ENCODE data around the gene CARD14. TPM values are rescaled to one million over a fixed set of nuclear protein-coding genes. Genes with fewer than 3 reads are reported as not detected.

The CARD14 gene
- total RNA-seq, 1 donor from 2014 or later, result 0.30 TPM

- H3K27me3 Mint-ChIP-seq (ENCODE audit: low read depth), result no peaks in the 10 kb centered on the region
- H3K27ac Mint-ChIP-seq (ENCODE audit: unreplicated experiment), result no peak overlapping the region
Observed at GRCh38 chr17:80133626-80133970, 36.2 kb upstream of the CARD14 start.

DNA sequence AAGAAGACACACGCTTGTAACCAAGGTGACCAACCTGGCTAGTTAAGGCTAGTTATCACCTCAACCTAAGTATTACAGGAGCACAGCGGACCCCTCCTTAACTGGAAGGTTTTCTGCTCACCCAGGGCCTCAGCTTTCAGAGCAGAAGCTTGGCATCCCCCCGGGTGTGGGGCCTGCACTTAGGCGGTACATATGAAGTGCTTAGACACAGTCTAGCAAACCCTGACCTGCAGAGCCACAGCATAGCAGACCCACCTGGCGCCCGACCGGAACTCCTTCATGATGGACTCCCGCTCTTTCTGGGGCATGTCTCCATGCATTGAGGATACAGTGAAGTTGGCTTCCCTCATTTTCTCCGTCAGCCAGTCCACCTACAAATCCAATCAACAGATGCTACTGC lies 32.7 kb upstream of the CARD14 start:
- TF ChIP-seq, protein P1, sequence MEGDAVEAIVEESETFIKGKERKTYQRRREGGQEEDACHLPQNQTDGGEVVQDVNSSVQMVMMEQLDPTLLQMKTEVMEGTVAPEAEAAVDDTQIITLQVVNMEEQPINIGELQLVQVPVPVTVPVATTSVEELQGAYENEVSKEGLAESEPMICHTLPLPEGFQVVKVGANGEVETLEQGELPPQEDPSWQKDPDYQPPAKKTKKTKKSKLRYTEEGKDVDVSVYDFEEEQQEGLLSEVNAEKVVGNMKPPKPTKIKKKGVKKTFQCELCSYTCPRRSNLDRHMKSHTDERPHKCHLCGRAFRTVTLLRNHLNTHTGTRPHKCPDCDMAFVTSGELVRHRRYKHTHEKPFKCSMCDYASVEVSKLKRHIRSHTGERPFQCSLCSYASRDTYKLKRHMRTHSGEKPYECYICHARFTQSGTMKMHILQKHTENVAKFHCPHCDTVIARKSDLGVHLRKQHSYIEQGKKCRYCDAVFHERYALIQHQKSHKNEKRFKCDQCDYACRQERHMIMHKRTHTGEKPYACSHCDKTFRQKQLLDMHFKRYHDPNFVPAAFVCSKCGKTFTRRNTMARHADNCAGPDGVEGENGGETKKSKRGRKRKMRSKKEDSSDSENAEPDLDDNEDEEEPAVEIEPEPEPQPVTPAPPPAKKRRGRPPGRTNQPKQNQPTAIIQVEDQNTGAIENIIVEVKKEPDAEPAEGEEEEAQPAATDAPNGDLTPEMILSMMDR (IDR thresholded peaks at IDR 0.05), result no peak
- H3K36me3 Mint-ChIP-seq (ENCODE audit: low read depth), result peaks cover 67% of the 10 kb centered on the region
- no peak for DNase-seq (ENCODE audit: low spot score)
- H3K27me3 Mint-ChIP-seq (ENCODE audit: low read depth), result no peaks in the 10 kb centered on the region
- H3K27ac Mint-ChIP-seq (ENCODE audit: unreplicated experiment), result no peak overlapping the region
- H3K9me3 Mint-ChIP-seq (ENCODE audit: low read depth), result no peaks in the 10 kb centered on the region
- no peaks in the 10 kb centered on the region for H3K4me1 Mint-ChIP-seq (ENCODE audit: low read depth)
- H3K4me3 Mint-ChIP-seq (ENCODE audit: unreplicated experiment), result no peak overlapping the region

More at GRCh38 chr17:80133626-80133970, 36.2 kb upstream of the CARD14 start:
- TF ChIP-seq, protein P1 (IDR thresholded peaks at IDR 0.05), result no peak
- DNase-seq (ENCODE audit: low spot score), result no peak
- Mint-ChIP-seq H3K4me1 (ENCODE audit: low read depth) (no peaks in the 10 kb centered on the region), H3K9me3 (ENCODE audit: low read depth) (no peaks in the 10 kb centered on the region), H3K36me3 (ENCODE audit: low read depth) (peaks cover 48% of the 10 kb centered on the region), H3K4me3 (ENCODE audit: unreplicated experiment) (no peak overlapping the region)

GRCh38 chr17:80138856-80139426 lies 30.9 kb upstream of the CARD14 start:
- Mint-ChIP-seq H3K4me3 (ENCODE audit: unreplicated experiment) (no peak overlapping the region), H3K27me3 (ENCODE audit: low read depth) (no peaks in the 10 kb centered on the region), H3K9me3 (ENCODE audit: low read depth) (no peaks in the 10 kb centered on the region), H3K4me1 (ENCODE audit: low read depth) (no peaks in the 10 kb centered on the region), H3K36me3 (ENCODE audit: low read depth) (peaks cover 62% of the 10 kb centered on the region), H3K27ac (ENCODE audit: unreplicated experiment) (no peak overlapping the region)
- no peak for DNase-seq (ENCODE audit: low spot score)
- TF ChIP-seq, protein P1 (IDR thresholded peaks at IDR 0.05), result no peak

GRCh38 chr17:80141463-80142165 lies 28.2 kb upstream of the CARD14 start:
- no peaks in the 10 kb centered on the region for H3K27me3 Mint-ChIP-seq (ENCODE audit: low read depth)

GRCh38 chr17:80142929-80143328 lies 26.9 kb upstream of the CARD14 start:
- peaks cover 21% of the 10 kb centered on the region for H3K4me1 Mint-ChIP-seq (ENCODE audit: low read depth)
- no peak overlapping the region for H3K27ac Mint-ChIP-seq (ENCODE audit: unreplicated experiment)
- TF ChIP-seq, protein P1 (IDR thresholded peaks at IDR 0.05), result no peak
- H3K4me3 Mint-ChIP-seq (ENCODE audit: unreplicated experiment), result no peak overlapping the region
- no peaks in the 10 kb centered on the region for H3K9me3 Mint-ChIP-seq (ENCODE audit: low read depth)
- no peaks in the 10 kb centered on the region for H3K27me3 Mint-ChIP-seq (ENCODE audit: low read depth)
- no peak for DNase-seq (ENCODE audit: low spot score)
- peaks cover 30% of the 10 kb centered on the region for H3K36me3 Mint-ChIP-seq (ENCODE audit: low read depth)

More at GRCh38 chr17:80141463-80142165, 28.2 kb upstream of the CARD14 start:
- H3K36me3 Mint-ChIP-seq (ENCODE audit: low read depth), result peaks cover 42% of the 10 kb centered on the region
- no peak for DNase-seq (ENCODE audit: low spot score)
- no peaks in the 10 kb centered on the region for H3K9me3 Mint-ChIP-seq (ENCODE audit: low read depth)
- H3K27ac Mint-ChIP-seq (ENCODE audit: unreplicated experiment), result no peak overlapping the region
- TF ChIP-seq, protein P1 (IDR thresholded peaks at IDR 0.05), result no peak
- H3K4me3 Mint-ChIP-seq (ENCODE audit: unreplicated experiment), result no peak overlapping the region
- peaks cover 19% of the 10 kb centered on the region for H3K4me1 Mint-ChIP-seq (ENCODE audit: low read depth)
